Measurements from ENCODE around the gene ATP2B1. TPM values are rescaled to one million over a fixed set of nuclear protein-coding genes. Genes with fewer than 3 reads are reported as not detected.

The ATP2B1 gene
- total RNA-seq, 2 donors from 2014 or later = 46.9 to 59.8 TPM

DNA sequence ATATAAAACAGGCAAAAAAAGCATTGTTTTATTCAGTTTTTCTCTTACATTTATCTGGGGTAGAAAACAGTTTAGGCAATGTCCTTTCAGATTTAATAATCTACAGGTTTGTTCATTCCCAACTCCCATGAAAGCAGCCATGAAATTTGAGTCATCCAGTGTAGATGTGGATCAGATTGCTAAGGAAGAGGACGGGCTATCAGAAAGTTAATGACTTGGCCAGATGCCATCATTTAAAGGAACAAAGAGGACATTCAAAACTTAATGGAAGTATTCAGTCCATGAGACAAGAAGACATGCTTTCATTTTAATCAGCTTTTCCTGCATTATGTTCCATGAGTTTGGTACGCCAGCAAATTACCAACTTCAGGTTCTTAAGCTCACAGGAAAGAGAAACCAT lies 151.7 kb downstream of the ATP2B1 start:
- DNase-seq = no peak
- Histone ChIP-seq H3K27me3 (no peaks in the 10 kb centered on the region), H3K9me3 (no peaks in the 10 kb centered on the region), H3K27ac (no peak overlapping the region), H3K4me1 (no peaks in the 10 kb centered on the region), H3K9ac (ENCODE audit: low read depth in 2 of 2, low read length in 2 of 2) (no peak overlapping the region), H3K4me3 (no peak overlapping the region), H3K36me3 (no peaks in the 10 kb centered on the region)
- TF ChIP-seq, protein P1, sequence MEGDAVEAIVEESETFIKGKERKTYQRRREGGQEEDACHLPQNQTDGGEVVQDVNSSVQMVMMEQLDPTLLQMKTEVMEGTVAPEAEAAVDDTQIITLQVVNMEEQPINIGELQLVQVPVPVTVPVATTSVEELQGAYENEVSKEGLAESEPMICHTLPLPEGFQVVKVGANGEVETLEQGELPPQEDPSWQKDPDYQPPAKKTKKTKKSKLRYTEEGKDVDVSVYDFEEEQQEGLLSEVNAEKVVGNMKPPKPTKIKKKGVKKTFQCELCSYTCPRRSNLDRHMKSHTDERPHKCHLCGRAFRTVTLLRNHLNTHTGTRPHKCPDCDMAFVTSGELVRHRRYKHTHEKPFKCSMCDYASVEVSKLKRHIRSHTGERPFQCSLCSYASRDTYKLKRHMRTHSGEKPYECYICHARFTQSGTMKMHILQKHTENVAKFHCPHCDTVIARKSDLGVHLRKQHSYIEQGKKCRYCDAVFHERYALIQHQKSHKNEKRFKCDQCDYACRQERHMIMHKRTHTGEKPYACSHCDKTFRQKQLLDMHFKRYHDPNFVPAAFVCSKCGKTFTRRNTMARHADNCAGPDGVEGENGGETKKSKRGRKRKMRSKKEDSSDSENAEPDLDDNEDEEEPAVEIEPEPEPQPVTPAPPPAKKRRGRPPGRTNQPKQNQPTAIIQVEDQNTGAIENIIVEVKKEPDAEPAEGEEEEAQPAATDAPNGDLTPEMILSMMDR (IDR thresholded peaks at IDR 0.05) = no peak
- intact Hi-C loops (cut with DNase I) = no loop called here

DNA sequence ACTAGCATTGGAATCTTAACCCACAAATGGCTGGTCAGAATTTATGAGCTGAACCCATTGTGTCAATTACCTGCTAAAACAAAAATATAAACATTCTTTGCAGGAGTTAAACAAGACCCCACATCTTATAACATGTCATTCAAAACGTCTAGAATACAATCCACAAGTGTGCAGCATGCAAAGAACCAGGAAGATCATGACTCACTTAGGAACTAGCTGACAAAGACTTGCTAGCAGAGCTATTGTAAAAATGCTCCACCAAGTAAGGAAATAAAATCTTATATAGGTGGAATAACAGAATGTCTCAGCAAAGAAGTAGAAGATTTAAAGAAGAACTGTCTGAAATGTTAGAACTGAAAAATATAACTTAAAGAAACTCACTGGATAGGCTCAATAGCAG lies 156.3 kb downstream of the ATP2B1 start:
- H3K9me3 ChIP-seq = no peaks in the 10 kb centered on the region
- H3K27ac ChIP-seq = no peak overlapping the region
- intact Hi-C loops (cut with DNase I) = no loop called here
- H3K36me3 ChIP-seq = no peaks in the 10 kb centered on the region
- no peak overlapping the region for H3K9ac ChIP-seq (ENCODE audit: low read depth in 2 of 2, low read length in 2 of 2)
- TF ChIP-seq, protein P1 (IDR thresholded peaks at IDR 0.05) = no peak
- no peak for DNase-seq
- no peaks in the 10 kb centered on the region for H3K4me1 ChIP-seq
- no peak overlapping the region for H3K4me3 ChIP-seq
- H3K27me3 ChIP-seq = no peaks in the 10 kb centered on the region

DNA sequence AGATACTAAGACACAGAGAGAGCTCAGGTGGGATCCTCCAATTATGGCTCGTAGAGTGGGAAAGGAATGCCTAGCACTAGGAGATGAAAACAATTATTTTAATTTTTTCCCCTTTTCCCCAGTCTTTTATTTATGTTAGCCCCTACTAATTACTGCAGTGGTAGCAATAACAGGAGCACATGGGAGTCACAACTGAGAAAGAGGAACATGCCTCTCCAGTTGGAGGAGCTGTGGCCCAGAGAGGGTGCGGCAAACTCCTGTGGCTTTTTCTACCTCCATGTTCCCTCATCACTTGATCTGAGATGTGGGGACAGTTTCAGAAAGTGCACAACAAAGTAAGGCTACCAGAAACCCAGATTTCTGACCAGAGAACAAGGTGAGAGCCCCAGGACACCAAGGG lies 156.9 kb downstream of the ATP2B1 start:
- TF ChIP-seq, protein P1 (IDR thresholded peaks at IDR 0.05) = no peak
- Histone ChIP-seq H3K4me1 (no peaks in the 10 kb centered on the region), H3K4me3 (no peak overlapping the region), H3K36me3 (no peaks in the 10 kb centered on the region), H3K27me3 (no peaks in the 10 kb centered on the region), H3K9me3 (no peaks in the 10 kb centered on the region), H3K27ac (no peak overlapping the region), H3K9ac (ENCODE audit: low read depth in 2 of 2, low read length in 2 of 2) (no peak overlapping the region)
- intact Hi-C loops (cut with DNase I) = no loop called here
- DNase-seq = no peak

DNA sequence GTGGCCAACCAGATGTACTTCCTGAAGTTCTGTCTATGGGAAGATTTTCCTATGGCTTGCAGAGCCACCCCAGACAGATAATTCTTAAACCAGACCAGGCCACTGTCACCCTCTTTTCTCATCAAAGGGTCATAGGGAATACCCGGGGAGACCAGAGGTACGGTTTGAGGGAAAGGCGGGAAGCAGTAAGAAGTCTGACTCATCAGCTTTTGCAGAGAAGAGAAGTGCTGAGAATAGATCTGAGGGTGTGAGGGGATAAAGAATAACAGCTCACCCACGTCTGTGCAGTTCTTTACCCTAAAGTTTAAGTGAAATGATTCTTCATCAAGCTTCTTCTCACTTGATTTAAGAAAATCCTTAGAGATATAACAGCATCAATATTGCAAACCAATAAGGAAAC lies 161.5 kb downstream of the ATP2B1 start:
- H3K9me3 ChIP-seq = no peaks in the 10 kb centered on the region
- peaks cover 2% of the 10 kb centered on the region for H3K4me1 ChIP-seq
- intact Hi-C loops (cut with DNase I) = loop anchor here (10.0 kb wide), 2 partner anchors 418 to 478 kb away; no protein-coding TSS in a partner anchor

DNA sequence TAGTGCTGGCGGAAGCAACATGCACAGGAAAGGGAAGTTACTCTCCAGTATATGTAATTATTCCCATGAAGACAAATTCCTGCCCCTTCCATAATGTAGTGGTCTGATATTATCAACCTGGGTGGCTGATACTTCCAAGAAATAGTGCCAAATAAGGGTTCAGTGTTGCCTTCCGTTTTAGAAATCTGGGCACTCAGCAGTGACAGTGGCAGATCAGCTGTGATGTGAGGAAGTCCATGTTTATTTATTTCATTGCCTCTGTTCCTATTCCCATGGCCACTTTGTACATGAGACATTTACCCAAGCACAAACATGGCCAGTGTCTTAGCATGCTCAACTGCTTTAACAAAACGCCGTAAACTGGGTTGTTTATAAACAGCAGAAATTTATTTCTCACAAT lies 162.5 kb downstream of the ATP2B1 start:
- H3K27me3 ChIP-seq = no peaks in the 10 kb centered on the region
- H3K4me3 ChIP-seq = no peak overlapping the region
- no peaks in the 10 kb centered on the region for H3K9me3 ChIP-seq
- H3K9ac ChIP-seq (ENCODE audit: low read depth in 2 of 2, low read length in 2 of 2) = no peak overlapping the region
- H3K36me3 ChIP-seq = no peaks in the 10 kb centered on the region
- DNase-seq = no peak
- H3K27ac ChIP-seq = no peak overlapping the region
- intact Hi-C loops (cut with DNase I) = loop anchor here (10.0 kb wide), 2 partner anchors 419 to 479 kb away; no protein-coding TSS in a partner anchor
- H3K4me1 ChIP-seq = peaks cover 2% of the 10 kb centered on the region
- TF ChIP-seq, protein P1 (IDR thresholded peaks at IDR 0.05) = no peak

More for the DNA sequence above, 161.5 kb downstream of the ATP2B1 start:
- Histone ChIP-seq H3K4me3 (no peak overlapping the region), H3K9ac (ENCODE audit: low read depth in 2 of 2, low read length in 2 of 2) (no peak overlapping the region), H3K36me3 (no peaks in the 10 kb centered on the region), H3K27ac (no peak overlapping the region), H3K27me3 (no peaks in the 10 kb centered on the region)
- TF ChIP-seq, protein P1 (IDR thresholded peaks at IDR 0.05) = no peak
- no peak for DNase-seq

Measured in colonic mucosa (tissue), 4 donors.